ENCODE results near the gene GCSAML.

Gene GCSAML

GRCh38 chr1:247574236-247574635 lies 25.3 kb downstream of the GCSAML start:
- no peak for DNase-seq (ENCODE audit: low read depth in 2 of 2)

GRCh38 chr1:247574664-247575063 lies 25.7 kb downstream of the GCSAML start:
- DNase-seq (ENCODE audit: low read depth in 2 of 2): no peak

- no peak for DNase-seq (ENCODE audit: low read depth in 2 of 2)
Observed at GRCh38 chr1:247576514-247576913, 27.6 kb downstream of the GCSAML start.

- no peak for DNase-seq (ENCODE audit: low read depth in 2 of 2)
Observed at GRCh38 chr1:247578946-247579460, 30.1 kb downstream of the GCSAML start.

- DNase-seq (ENCODE audit: low read depth in 2 of 2): no peak
Observed at GRCh38 chr1:247588060-247588459, 39.1 kb downstream of the GCSAML start, which contains the start of gene OR2G2. OR2G2 (plus strand) TSS chr1:247588360; CDS start chr1:247588360, 0 bp downstream.

- DNase-seq (ENCODE audit: low read depth in 2 of 2): no peak
Observed at GRCh38 chr1:247605286-247605685, 56.4 kb downstream of the GCSAML start, which contains the start of gene OR2G3. OR2G3 (plus strand) TSS chr1:247605586; CDS start chr1:247605586, 0 bp downstream.

GRCh38 chr1:247613405-247613804 lies 64.5 kb downstream of the GCSAML start:
- DNase-seq (ENCODE audit: low read depth in 2 of 2): no peak

GRCh38 chr1:247614625-247615024 lies 65.7 kb downstream of the GCSAML start:
- DNase-seq (ENCODE audit: low read depth in 2 of 2): no peak
